ENCODE measurements around the gene PDZK1IP1.
"Not testable (repeated sequence)": the region's sequence is repeated elsewhere in the genome, so short reads cannot be mapped to it uniquely, and the experiment has no call there.

PDZK1IP1 gene

GRCh38 chr1:47181095-47181954 is 8.5 kb downstream of the PDZK1IP1 start:
- DNase-seq (ENCODE audit: low spot score): peak; percentile 49

- no peak for DNase-seq (ENCODE audit: low spot score)
These were observed 9.2 kb downstream of the PDZK1IP1 start for GRCh38 chr1:47180603-47181094.

- no peak for DNase-seq (ENCODE audit: low spot score)
These were observed 9.8 kb downstream of the PDZK1IP1 start for GRCh38 chr1:47179988-47180563.

- DNase-seq (ENCODE audit: low spot score): peak; percentile 94
These were observed 10.5 kb downstream of the PDZK1IP1 start for GRCh38 chr1:47179017-47179987.

- peak; percentile 42 for DNase-seq (ENCODE audit: low spot score)
These were observed 11.2 kb downstream of the PDZK1IP1 start for GRCh38 chr1:47178654-47179016.

- DNase-seq (ENCODE audit: low spot score): no peak
These were observed 11.8 kb downstream of the PDZK1IP1 start for GRCh38 chr1:47178020-47178419.

GRCh38 chr1:47175227-47175934 is 14.5 kb downstream of the PDZK1IP1 start:
- peak; percentile 77 for DNase-seq (ENCODE audit: low spot score)

- DNase-seq (ENCODE audit: low spot score): no peak
These were observed 15.2 kb downstream of the PDZK1IP1 start for GRCh38 chr1:47174656-47175020.

- DNase-seq (ENCODE audit: low spot score): no peak
These were observed 17.1 kb downstream of the PDZK1IP1 start for GRCh38 chr1:47172782-47173181.

- no peak for DNase-seq (ENCODE audit: low spot score)
These were observed 25.3 kb downstream of the PDZK1IP1 start for GRCh38 chr1:47164552-47164951.

GRCh38 chr1:47161298-47162040 is 28.4 kb downstream of the PDZK1IP1 start:
- DNase-seq (ENCODE audit: low spot score): no peak

GRCh38 chr1:47160716-47161115 is 29.1 kb downstream of the PDZK1IP1 start:
- DNase-seq (ENCODE audit: low spot score): no peak

GRCh38 chr1:47157957-47158356 is 31.9 kb downstream of the PDZK1IP1 start:
- not testable (repeated sequence) for DNase-seq (ENCODE audit: low spot score)

GRCh38 chr1:47156457-47156856 is 33.4 kb downstream of the PDZK1IP1 start:
- not testable (repeated sequence) for DNase-seq (ENCODE audit: low spot score)

GRCh38 chr1:47149162-47149561 is 40.7 kb downstream of the PDZK1IP1 start:
- not testable (repeated sequence) for DNase-seq (ENCODE audit: low spot score)

GRCh38 chr1:47147047-47147785 is 42.6 kb downstream of the PDZK1IP1 start:
- DNase-seq (ENCODE audit: low spot score): no peak

- not testable (repeated sequence) for DNase-seq (ENCODE audit: low spot score)
These were observed 43.3 kb downstream of the PDZK1IP1 start for GRCh38 chr1:47146495-47146894.

- not testable (repeated sequence) for DNase-seq (ENCODE audit: low spot score)
These were observed 46.2 kb downstream of the PDZK1IP1 start for GRCh38 chr1:47143654-47144053.

GRCh38 chr1:47140358-47140757 is 49.5 kb downstream of the PDZK1IP1 start:
- not testable (repeated sequence) for DNase-seq (ENCODE audit: low spot score)

All from ecto neural progenitor cell (in vitro differentiated cells).